Endothelial cell of umbilical vein (primary cell): ENCODE measurements around the gene CORO2B. TPM values are rescaled to one million over a fixed set of nuclear protein-coding genes. Genes with fewer than 3 reads are reported as not detected.

Source experiments
- BruUV-seq: library from RNA; stranded (reverse); fragments of 400-500 nt; replicated peaks from 2 replicates; lab custom pipeline; 2021; lab: Mats Ljungman, UMichigan
- CTCF ChIA-PET: fragments of 300-600, 350-600 bp; sonication (Branson Sonifier 250); formaldehyde crosslinking; loops from one replicate; lab custom pipeline; 2021; ENCODE audit warnings: antibody characterized with exemption, inconsistent platforms; lab: Charles Lee
- POLR2A ChIA-PET: fragments of 300-600, 350-600 bp; sonication (Branson Sonifier 250); formaldehyde crosslinking; loops from one replicate; lab custom pipeline; 2021; ENCODE audit warnings: antibody characterized with exemption, inconsistent platforms; lab: Charles Lee
- DNase-seq: peaks from one replicate; pipeline ENCODE4 v3.0.0-alpha.2; 2011; ENCODE audit warnings: low read depth, low spot score
- FAIRE-seq: peaks from 2 replicates; lab custom pipeline; 2011; peaks lifted over from hg19 to GRCh38; lab: Jason Lieb, UNC
- H2AFZ ChIP-seq: 2 replicates; pipeline ENCODE4 v1.6.0; 2012; ENCODE audit warnings: low read depth, low read length, control low read depth, inconsistent platforms
- H3K27ac ChIP-seq: 2 replicates; pipeline ENCODE4 v1.5.1; 2011; ENCODE audit warnings: low read depth, mild to moderate bottlenecking, control low read depth, low read length, moderate library complexity; ENCODE audit not compliant: insufficient read depth
- H3K27me3 ChIP-seq, 2 experiments: 2 replicates each; pipeline versions ENCODE4 v1.6.0 to v1.6.1; 2011; ENCODE audit warnings: low read length in 2 of 2, mixed read lengths in 1 of 2; ENCODE audit not compliant: control insufficient read depth in 2 of 2, insufficient read depth in 2 of 2
- H3K36me3 ChIP-seq, 2 experiments: 2 replicates in 1 of 2; 3 replicates in 1 of 2; pipeline ENCODE4 v1.5.1; 2011; ENCODE audit warnings: low read length in 2 of 2, mild to moderate bottlenecking in 1 of 2, moderate library complexity in 1 of 2; ENCODE audit not compliant: control insufficient read depth in 2 of 2, insufficient read depth in 2 of 2; ENCODE audit errors: extremely low read depth in 1 of 2
- H3K4me1 ChIP-seq: 3 replicates; pipeline ENCODE4 v1.5.1; 2011; ENCODE audit warnings: mild to moderate bottlenecking, low read length; ENCODE audit not compliant: control insufficient read depth, insufficient read depth; ENCODE audit errors: extremely low read depth
- H3K4me2 ChIP-seq: 2 replicates; pipeline ENCODE4 v1.6.1; 2011; ENCODE audit warnings: low read length, control low read depth, mixed read lengths; ENCODE audit not compliant: insufficient read depth
- H3K4me3 ChIP-seq, 3 experiments: fragments of 200-600 bp in 1 of 3; sonication (generic), shearing (Covaris generic) in 1 of 3; replicated peaks in 1 of 3; 2 replicates each; pipeline ENCODE4 v1.5.1; 2011 to 2016; ENCODE audit warnings: control low read depth in 3 of 3, low read length in 3 of 3, mild to moderate bottlenecking in 2 of 3, inconsistent platforms in 1 of 3, low read depth in 1 of 3, moderate library complexity in 1 of 3; ENCODE audit not compliant: insufficient read depth in 1 of 3
- H3K79me2 ChIP-seq: 2 replicates; pipeline ENCODE4 v1.6.0; 2012; ENCODE audit warnings: low read length, inconsistent platforms; ENCODE audit not compliant: control insufficient read depth, insufficient read depth
- H3K9ac ChIP-seq: replicated peaks from 2 replicates; pipeline ENCODE3; 2011; ENCODE audit warnings: low read length, control low read depth; ENCODE audit not compliant: insufficient read depth; ENCODE audit errors: extremely low read depth
- H3K9me1 ChIP-seq: replicated peaks from 3 replicates; pipeline ENCODE4 v1.6.0; 2011; ENCODE audit warnings: mild to moderate bottlenecking, low read length; ENCODE audit not compliant: control insufficient read depth, insufficient read depth; ENCODE audit errors: extremely low read depth
- H3K9me3 ChIP-seq: replicated peaks from 2 replicates; pipeline ENCODE4 v1.5.1; 2012; ENCODE audit warnings: low read length, inconsistent platforms; ENCODE audit not compliant: control insufficient read depth, insufficient read depth
- H4K20me1 ChIP-seq: replicated peaks from 2 replicates; pipeline ENCODE3; 2011; ENCODE audit warnings: mild to moderate bottlenecking, low read length; ENCODE audit not compliant: control insufficient read depth, insufficient read depth; ENCODE audit errors: extremely low read depth
- CTCF ChIP-seq, 2 donors: IDR thresholded peaks; 1 replicate in 1 of 2; 2 replicates in 1 of 2; pipeline ENCODE4 v1.5.1; 2011; ENCODE audit warnings: low read length in 2 of 2, mild to moderate bottlenecking in 2 of 2, moderate library complexity in 2 of 2, control low read depth in 1 of 2, inconsistent platforms in 1 of 2, low read depth in 1 of 2; ENCODE audit not compliant: insufficient read depth in 1 of 2; ENCODE audit errors: extremely low read depth in 1 of 2
- FOS ChIP-seq: IDR thresholded peaks from 2 replicates; pipeline ENCODE4 v1.6.1; 2011; ENCODE audit warnings: mild to moderate bottlenecking, low read length, moderate library complexity, borderline replicate concordance; ENCODE audit not compliant: insufficient read depth
- GATA2 ChIP-seq: IDR thresholded peaks from 2 replicates; pipeline ENCODE4 v1.7.0; 2011; ENCODE audit warnings: low read depth, mild to moderate bottlenecking, moderate library complexity, mixed read lengths, low read length; ENCODE audit not compliant: insufficient read length, insufficient read depth
- JUN ChIP-seq: IDR thresholded peaks from 2 replicates; pipeline ENCODE4 v1.6.1; 2011; ENCODE audit warnings: borderline replicate concordance, low read depth; ENCODE audit not compliant: insufficient read length, insufficient read depth
- MYC ChIP-seq: IDR thresholded peaks from one replicate; pipeline ENCODE4 v1.6.1; 2011; ENCODE audit warnings: mild to moderate bottlenecking, low read depth, low read length
- dilution Hi-C: fragments of 300-500 bp; cut with MboI; formaldehyde crosslinking; loops from one replicate; pipeline ENCODE4 v1.15.0; 2019; ENCODE audit warnings: low sequenced_read_pairs; ENCODE audit not compliant: extremely low pct_ligation_motif_present
- intact Hi-C: fragments of 100-400 bp; cut with micrococcal nuclease; formaldehyde crosslinking; loops from one replicate; pipeline ENCODE4 v1.10.0; 2022
- polyA plus RNA-seq, 4 experiments: library from polyadenylated mRNA; depleted of rRNA in 3 of 4; stranded (reverse) in 3 of 4; unstranded in 1 of 4; fragments of >200 nt; gene quantifications; 2 replicates each; pipeline versions ENCODE4 v1.2.1 to v1.2.3, GENCODE V29; 2011 to 2012; ENCODE audit warnings: missing spikeins in 1 of 4
- total RNA-seq: library from RNA; stranded (reverse); gene quantifications from 2 replicates; pipeline ENCODE4 v1.2.3, GENCODE V29; 2021

CORO2B gene
- total and polyA plus RNA-seq, 2 donors (not counting 3 experiments of a cell fraction or from before 2014, with no cell fraction given), result 2.4 to 3.7 TPM

- Histone ChIP-seq H2AFZ (no peak overlapping the region), H3K36me3 (no peaks in the 10 kb centered on the region), H3K27ac (no peak overlapping the region), H3K4me1 (peaks cover 8% of the 10 kb centered on the region), H3K9me3 (no peaks in the 10 kb centered on the region), H3K27me3 (peaks cover 0 to 2% of the 10 kb centered on the region in 2 experiments), H3K9ac (no peak overlapping the region), H3K4me2 (no peak overlapping the region), H3K4me3 (no peak overlapping the region), H3K79me2 (no peaks in the 10 kb centered on the region), H4K20me1 (no peaks in the 10 kb centered on the region), H3K9me1 (no peaks in the 10 kb centered on the region)
- DNase-seq (no peak), FAIRE-seq (no peak)
- dilution Hi-C loops, result no loop called here
- ChIA-PET CTCF (interaction anchor here (0.9 to 1.5 kb wide), 3 partner anchors 24 to 53 kb away, joined by 3 to 4 read pairs (median 3); no protein-coding TSS in a partner anchor), POLR2A (no interaction called here)
- intact Hi-C loops, result no loop called here
- BruUV-seq, result no TSS peak
- TF ChIP-seq GATA2 (no peak), FOS (no peak), CTCF (IDR thresholded peaks at IDR 0.05; ENCODE audit: extremely low read depth in 1 of 2, insufficient read depth in 1 of 2, low read depth in 1 of 2, low read length in 2 of 2) (no peak), JUN (no peak), MYC (no peak)
Observed at GRCh38 chr15:68612979-68613740, 34.4 kb downstream of the CORO2B start.
